Right atrium auricular region (tissue), 2 donors: ENCODE data around the gene MRPS12. TPM values are rescaled to one million over a fixed set of nuclear protein-coding genes. Genes with fewer than 3 reads are reported as not detected.

Experiments
- DNase-seq: peaks from one replicate; pipeline ENCODE4 v3.0.0-alpha.2; 2019; ENCODE audit warnings: low spot score
- H3K27ac ChIP-seq, 2 donors: fragments of 200-600 bp; sonication (generic); 1 replicate in 1 of 2; 2 replicates in 1 of 2; pipeline ENCODE4 v1.5.1; 2016 to 2019
- H3K27me3 ChIP-seq, 2 donors: fragments of 200-600 bp; sonication (generic); one replicate each; pipeline versions ENCODE4 v1.5.1 to v1.6.0; 2017 to 2019
- H3K36me3 ChIP-seq: fragments of 200-600 bp; sonication (generic); one replicate; pipeline ENCODE4 v1.5.1; 2016
- H3K4me1 ChIP-seq, 2 donors: fragments of 200-600 bp; sonication (generic); one replicate each; pipeline versions ENCODE4 v1.5.1 to v1.6.0; 2017 to 2019
- H3K4me3 ChIP-seq, 2 donors: fragments of 200-600 bp; sonication (generic); 1 replicate in 1 of 2; 2 replicates in 1 of 2; pipeline ENCODE4 v1.5.1; 2017 to 2019; ENCODE audit warnings: mild to moderate bottlenecking in 1 of 2, moderate library complexity in 1 of 2
- H3K9me3 ChIP-seq, 2 donors: fragments of 200-600 bp; sonication (generic); one replicate each; pipeline ENCODE4 v1.5.1; 2019
- total RNA-seq, 2 donors: library from RNA; depleted of rRNA; stranded (reverse); fragments of >200 nt; gene quantifications; one replicate each; pipeline ENCODE4 v1.1.0, GENCODE V29; 2016
- TF ChIP-seq, protein P1 (sequence below), 2 donors: fragments of 200-600 bp; sonication (generic); IDR thresholded peaks; one replicate each; pipeline ENCODE4 v1.5.1; 2019; ENCODE audit warnings: antibody characterized with exemption in 2 of 2

MRPS12 gene
- total RNA-seq, 2 donors from 2014 or later = 39.5 to 58.7 TPM

DNA sequence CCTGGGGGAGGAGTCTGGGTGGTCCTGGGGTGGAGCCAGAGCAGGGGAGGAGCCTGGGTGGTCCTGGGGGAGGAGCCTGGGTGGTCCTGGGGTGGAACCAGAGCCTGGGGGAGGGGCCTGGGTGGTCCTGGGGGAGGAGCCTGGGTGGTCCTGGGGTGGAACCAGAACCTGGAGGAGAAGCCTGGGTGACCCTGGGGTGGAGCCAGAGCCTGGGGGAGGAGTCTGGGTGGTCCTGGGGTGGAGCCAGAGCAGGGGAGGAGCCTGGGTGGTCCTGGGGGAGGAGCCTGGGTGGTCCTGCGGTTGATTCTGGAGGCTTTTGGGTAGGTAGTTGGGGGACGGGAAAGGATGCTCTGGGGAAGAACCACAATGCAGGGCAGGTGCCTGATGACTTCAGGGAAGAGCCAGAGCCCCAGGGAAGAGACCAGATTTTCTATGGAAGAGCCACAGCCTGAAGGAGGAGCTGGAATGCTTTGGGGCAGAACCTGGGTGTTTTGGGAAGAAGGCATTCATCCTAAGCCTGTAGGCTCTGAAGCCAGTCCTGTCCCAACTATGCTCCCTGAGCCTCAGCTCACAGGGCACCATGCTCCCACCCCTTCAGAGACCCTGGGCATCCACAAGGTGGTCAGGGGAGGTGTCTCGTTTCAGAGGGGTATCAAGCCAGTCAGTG is 15.0 kb downstream of the MRPS12 start:
- Histone ChIP-seq H3K27ac (no peak overlapping the region), H3K4me3 (no peak overlapping the region), H3K36me3 (no peaks in the 10 kb centered on the region), H3K9me3 (no peaks in the 10 kb centered on the region), H3K27me3 (no peaks in the 10 kb centered on the region), H3K4me1 (peaks cover 0 to 9% of the 10 kb centered on the region in 2 donors)
- DNase-seq = no peak
- TF ChIP-seq, protein P1, sequence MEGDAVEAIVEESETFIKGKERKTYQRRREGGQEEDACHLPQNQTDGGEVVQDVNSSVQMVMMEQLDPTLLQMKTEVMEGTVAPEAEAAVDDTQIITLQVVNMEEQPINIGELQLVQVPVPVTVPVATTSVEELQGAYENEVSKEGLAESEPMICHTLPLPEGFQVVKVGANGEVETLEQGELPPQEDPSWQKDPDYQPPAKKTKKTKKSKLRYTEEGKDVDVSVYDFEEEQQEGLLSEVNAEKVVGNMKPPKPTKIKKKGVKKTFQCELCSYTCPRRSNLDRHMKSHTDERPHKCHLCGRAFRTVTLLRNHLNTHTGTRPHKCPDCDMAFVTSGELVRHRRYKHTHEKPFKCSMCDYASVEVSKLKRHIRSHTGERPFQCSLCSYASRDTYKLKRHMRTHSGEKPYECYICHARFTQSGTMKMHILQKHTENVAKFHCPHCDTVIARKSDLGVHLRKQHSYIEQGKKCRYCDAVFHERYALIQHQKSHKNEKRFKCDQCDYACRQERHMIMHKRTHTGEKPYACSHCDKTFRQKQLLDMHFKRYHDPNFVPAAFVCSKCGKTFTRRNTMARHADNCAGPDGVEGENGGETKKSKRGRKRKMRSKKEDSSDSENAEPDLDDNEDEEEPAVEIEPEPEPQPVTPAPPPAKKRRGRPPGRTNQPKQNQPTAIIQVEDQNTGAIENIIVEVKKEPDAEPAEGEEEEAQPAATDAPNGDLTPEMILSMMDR (IDR thresholded peaks at IDR 0.05) = no peak

GRCh38 chr19:38946229-38947010 is 15.7 kb downstream of the MRPS12 start:
- H3K27me3 ChIP-seq = no peaks in the 10 kb centered on the region
- no peak overlapping the region for H3K4me3 ChIP-seq
- DNase-seq = no peak
- no peak overlapping the region for H3K27ac ChIP-seq
- TF ChIP-seq, protein P1 (IDR thresholded peaks at IDR 0.05) = no peak
- H3K9me3 ChIP-seq = no peaks in the 10 kb centered on the region
- H3K36me3 ChIP-seq = no peaks in the 10 kb centered on the region
- H3K4me1 ChIP-seq = peaks cover 0 to 9% of the 10 kb centered on the region in 2 donors

DNA sequence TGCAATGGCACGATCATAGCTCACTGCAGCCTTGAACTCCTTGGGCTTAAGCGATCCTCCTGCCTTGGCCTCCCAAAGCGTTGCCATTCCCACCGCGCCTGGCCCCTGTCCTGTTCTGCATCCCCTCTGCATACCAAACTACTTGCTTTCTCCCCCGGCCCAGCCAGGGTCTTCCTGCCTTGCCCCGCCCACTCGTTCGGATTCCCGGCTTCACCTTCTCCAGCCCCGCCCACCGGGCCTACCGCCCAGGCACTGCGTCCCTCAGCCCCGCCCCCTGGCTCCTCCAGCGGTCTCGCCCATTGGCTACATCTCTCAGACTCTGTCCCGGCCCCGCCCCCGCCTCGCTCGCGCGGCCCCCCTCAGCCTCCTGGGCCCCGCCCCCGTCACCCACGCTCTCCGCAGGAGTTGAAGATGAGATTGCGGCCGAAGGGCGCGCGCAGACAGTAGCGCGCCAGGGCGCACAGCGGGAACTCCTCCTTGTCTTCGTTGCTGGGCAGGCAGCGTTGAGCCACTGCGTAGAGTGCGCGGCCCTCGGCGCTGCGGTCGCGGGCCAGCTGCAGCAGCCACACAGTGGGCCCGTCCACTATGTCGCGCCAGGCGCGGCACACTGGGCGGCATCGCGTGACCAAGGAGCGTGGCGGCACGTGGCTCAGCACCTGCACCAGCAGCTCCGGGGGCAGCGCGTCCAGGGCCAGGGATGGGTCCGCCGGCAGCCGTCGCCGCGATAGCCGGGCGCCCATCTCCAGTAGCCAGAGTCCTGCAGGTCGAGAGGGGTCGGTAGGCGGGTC is 19.0 kb downstream of the MRPS12 start:
- TF ChIP-seq, protein P1 (IDR thresholded peaks at IDR 0.05) = no peak
- Histone ChIP-seq H3K4me1 (peaks cover 0 to 9% of the 10 kb centered on the region in 2 donors), H3K36me3 (no peaks in the 10 kb centered on the region), H3K9me3 (no peaks in the 10 kb centered on the region), H3K27ac (no peak overlapping the region), H3K4me3 (peak overlapping the region; percentile 12 to 45), H3K27me3 (no peaks in the 10 kb centered on the region)
- DNase-seq = peak; percentile 70

DNA sequence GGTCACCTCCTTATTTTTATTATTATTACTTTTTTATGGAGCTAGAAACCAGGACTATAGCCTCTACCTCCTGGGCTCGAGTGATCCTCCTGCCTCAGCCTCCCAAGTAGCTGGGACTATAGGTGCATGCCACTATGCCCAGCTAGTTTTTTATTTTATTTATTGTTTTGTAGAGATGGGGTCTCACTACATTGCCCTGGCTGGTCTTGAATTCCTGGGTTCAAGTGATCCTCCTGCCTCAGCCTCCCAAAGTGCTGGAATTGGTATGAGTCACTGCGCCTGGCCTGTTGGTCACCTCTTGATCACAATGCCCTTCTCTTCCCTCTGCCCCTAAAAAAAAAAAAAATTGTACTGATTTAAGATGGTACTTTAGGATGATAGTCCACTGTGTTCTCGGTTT is 20.4 kb downstream of the MRPS12 start:
- Histone ChIP-seq H3K9me3 (no peaks in the 10 kb centered on the region), H3K27ac (no peak overlapping the region), H3K4me1 (peaks cover 0 to 9% of the 10 kb centered on the region in 2 donors), H3K4me3 (no peak overlapping the region), H3K36me3 (no peaks in the 10 kb centered on the region), H3K27me3 (no peaks in the 10 kb centered on the region)
- no peak for DNase-seq
- TF ChIP-seq, protein P1 (IDR thresholded peaks at IDR 0.05) = no peak

DNA sequence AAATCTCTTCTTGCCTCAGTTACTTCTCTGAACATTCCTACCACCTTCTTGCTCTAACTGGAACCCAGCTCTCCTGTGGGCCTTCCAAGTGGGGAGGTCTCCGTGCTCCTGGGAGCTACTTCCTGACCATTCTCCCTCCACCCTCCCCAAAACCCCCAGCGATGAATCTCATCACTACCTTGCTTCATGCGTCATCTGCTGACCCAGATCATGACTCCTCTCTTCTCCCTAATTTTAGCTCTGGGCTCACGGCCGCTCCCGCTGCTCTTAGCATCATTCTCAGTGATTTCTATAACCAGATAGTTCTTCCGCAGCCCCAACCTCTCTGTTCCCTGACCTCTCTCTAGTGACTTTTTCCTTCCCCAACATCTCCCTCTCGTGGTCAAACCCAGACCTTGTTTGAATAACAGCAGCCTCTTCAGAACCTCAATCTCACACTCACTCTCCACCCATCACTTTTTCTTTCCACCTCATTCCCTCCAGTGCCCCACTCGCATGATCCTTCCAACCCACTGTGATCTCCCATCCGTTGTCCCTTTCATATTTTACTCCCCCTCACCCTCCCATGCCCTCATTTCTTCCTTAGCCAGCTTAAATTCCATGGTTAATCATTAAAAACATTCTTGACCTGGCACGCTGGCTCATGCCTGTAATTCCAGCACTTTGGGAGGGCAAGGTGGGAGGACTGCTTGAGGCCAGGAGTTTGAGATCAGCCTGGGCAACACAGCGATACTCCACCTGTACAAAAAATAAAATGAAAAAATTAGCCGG is 21.8 kb downstream of the MRPS12 start:
- Histone ChIP-seq H3K27ac (no peak overlapping the region), H3K27me3 (no peaks in the 10 kb centered on the region), H3K9me3 (no peaks in the 10 kb centered on the region), H3K4me1 (peaks cover 0 to 9% of the 10 kb centered on the region in 2 donors), H3K4me3 (no peak overlapping the region), H3K36me3 (no peaks in the 10 kb centered on the region)
- TF ChIP-seq, protein P1 (IDR thresholded peaks at IDR 0.05) = no peak
- no peak for DNase-seq
